Neural progenitor cell (in vitro differentiated cells): ENCODE measurements around the gene PRRX1. TPM values are rescaled to one million over a fixed set of nuclear protein-coding genes. Genes with fewer than 3 reads are reported as not detected.

ENCODE experiments used
- DNase-seq: peaks from one replicate; pipeline ENCODE4 v3.0.0-alpha.2; 2016; ENCODE audit warnings: low spot score
- H2AFZ ChIP-seq: fragments of 200-600 bp; sonication (generic); replicated peaks from 2 replicates; pipeline ENCODE4 v1.6.1; 2016; ENCODE audit warnings: antibody characterized with exemption
- H3F3A ChIP-seq: fragments of 200-600 bp; sonication (generic); 2 replicates; pipeline ENCODE4 v1.6.1; 2016; ENCODE audit warnings: antibody characterized with exemption, low read depth
- H3K27ac ChIP-seq: fragments of 200-600 bp; sonication (generic); 2 replicates; pipeline ENCODE4 v1.5.1; 2016; ENCODE audit warnings: mild to moderate bottlenecking
- H3K27me3 ChIP-seq: fragments of 200-600 bp; sonication (generic); 2 replicates; pipeline ENCODE4 v1.6.1; 2016; ENCODE audit warnings: mild to moderate bottlenecking, moderate library complexity
- H3K36me3 ChIP-seq: fragments of 200-600 bp; sonication (generic); 2 replicates; pipeline ENCODE4 v1.5.1; 2016
- H3K4me1 ChIP-seq: fragments of 200-600 bp; sonication (generic); 2 replicates; pipeline ENCODE4 v1.6.1; 2016; ENCODE audit warnings: mixed run types
- H3K4me2 ChIP-seq: fragments of 200-600 bp; sonication (generic); 2 replicates; pipeline ENCODE4 v1.6.1; 2016
- H3K4me3 ChIP-seq: fragments of 200-600 bp; sonication (generic); 2 replicates; pipeline ENCODE4 v1.5.1; 2016
- H3K79me2 ChIP-seq: fragments of 200-600 bp; sonication (generic); 2 replicates; pipeline ENCODE4 v1.6.1; 2016; ENCODE audit warnings: low read depth
- H3K9ac ChIP-seq: fragments of 200-600 bp; sonication (generic); 2 replicates; pipeline ENCODE4 v1.6.1; 2016
- H3K9me3 ChIP-seq: fragments of 200-600 bp; sonication (generic); 2 replicates; pipeline ENCODE4 v1.5.1; 2016; ENCODE audit warnings: low read depth
- H4K20me1 ChIP-seq: fragments of 200-600 bp; sonication (generic); 2 replicates; pipeline ENCODE4 v1.6.1; 2016; ENCODE audit warnings: low read depth
- H3K27ac Mint-ChIP-seq: 3 replicates; pipeline ENCODE4 v1.8.0; 2021; ENCODE audit warnings: mixed read lengths
- H3K27me3 Mint-ChIP-seq: 2 replicates; pipeline ENCODE4 v1.8.0; 2022; ENCODE audit warnings: low read depth, mild to moderate bottlenecking, inconsistent platforms, moderate library complexity, mixed read lengths; ENCODE audit not compliant: insufficient read depth
- H3K36me3 Mint-ChIP-seq: 3 replicates; pipeline ENCODE4 v1.8.0; 2021; ENCODE audit warnings: mixed read lengths
- H3K4me1 Mint-ChIP-seq: 3 replicates; pipeline ENCODE4 v1.8.0; 2021; ENCODE audit warnings: mixed read lengths
- H3K4me3 Mint-ChIP-seq: 3 replicates; pipeline ENCODE4 v1.8.0; 2021; ENCODE audit warnings: mild to moderate bottlenecking, moderate library complexity, mixed read lengths
- H3K9me3 Mint-ChIP-seq: 3 replicates; pipeline ENCODE4 v1.8.0; 2020; ENCODE audit warnings: mixed read lengths
- CTCF ChIP-seq: fragments of 200-600 bp; sonication (generic); IDR thresholded peaks from 2 replicates; pipeline ENCODE4 v1.5.1; 2017; ENCODE audit warnings: antibody characterized with exemption, mild to moderate bottlenecking
- EZH2 ChIP-seq: fragments of 200-600 bp; sonication (generic); IDR thresholded peaks from 2 replicates; pipeline ENCODE4 v1.6.1; 2017; ENCODE audit warnings: antibody characterized with exemption, mild to moderate bottlenecking, moderate library complexity
- EZH2phosphoT487 ChIP-seq: fragments of 200-600 bp; sonication (generic); IDR thresholded peaks from 2 replicates; pipeline ENCODE4 v1.6.1; 2017; ENCODE audit warnings: antibody characterized with exemption
- total RNA-seq: library from RNA; depleted of rRNA; stranded (reverse); fragments of >200 nt; gene quantifications from 2 replicates; pipeline ENCODE4 v1.2.3, GENCODE V29; 2015; ENCODE audit warnings: low replicate concordance

The PRRX1 gene
- total RNA-seq, 1 donor from 2014 or later, result 0.19 TPM

DNA sequence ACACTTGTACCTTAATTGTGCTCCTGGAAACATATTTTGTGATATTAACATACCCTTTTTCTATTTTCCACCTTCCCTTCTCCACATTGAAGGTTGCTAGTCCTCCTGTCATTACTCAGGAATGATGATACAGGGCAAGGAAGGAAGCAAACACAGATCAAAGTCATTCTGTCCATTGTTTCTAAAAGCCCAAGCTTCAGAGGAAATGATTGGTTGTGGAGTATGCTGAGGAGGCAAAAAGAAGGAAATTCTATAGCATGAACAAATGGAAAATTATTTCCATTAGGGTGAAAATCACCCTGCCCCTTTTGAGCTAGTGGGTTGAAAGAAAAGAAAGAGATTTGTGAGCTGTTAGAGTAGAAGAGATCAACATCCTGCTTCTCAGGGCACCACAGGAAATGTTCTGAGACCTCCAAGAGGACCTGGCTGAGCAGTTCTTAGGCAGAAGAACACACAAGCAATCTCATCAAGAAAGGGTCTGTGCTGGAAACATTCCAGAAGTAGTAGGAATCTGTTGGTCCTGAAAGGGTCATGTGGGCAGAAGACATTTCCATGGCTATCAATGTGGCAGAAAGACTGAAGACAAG is 29.0 kb upstream of the PRRX1 start:
- Histone ChIP-seq H3F3A (no peaks in the 10 kb centered on the region), H3K9me3 (no peaks in the 10 kb centered on the region), H2AFZ (no peak overlapping the region), H3K27me3 (no peaks in the 10 kb centered on the region), H3K4me2 (no peak overlapping the region), H3K36me3 (no peaks in the 10 kb centered on the region), H4K20me1 (no peaks in the 10 kb centered on the region), H3K27ac (no peak overlapping the region), H3K4me3 (no peak overlapping the region), H3K4me1 (no peaks in the 10 kb centered on the region), H3K9ac (no peak overlapping the region), H3K79me2 (no peaks in the 10 kb centered on the region)
- H3K27me3 Mint-ChIP-seq, result no peaks in the 10 kb centered on the region
- peaks cover 2% of the 10 kb centered on the region for H3K9me3 Mint-ChIP-seq
- H3K4me1 Mint-ChIP-seq, result no peaks in the 10 kb centered on the region
- TF ChIP-seq EZH2phosphoT487 (no peak), EZH2 (no peak), CTCF (no peak)
- H3K27ac Mint-ChIP-seq, result no peak overlapping the region
- no peaks in the 10 kb centered on the region for H3K36me3 Mint-ChIP-seq
- H3K4me3 Mint-ChIP-seq, result no peak overlapping the region
- no peak for DNase-seq

- Histone ChIP-seq H3K9ac (no peak overlapping the region), H3K9me3 (no peaks in the 10 kb centered on the region), H3K4me2 (no peak overlapping the region), H3K27me3 (no peaks in the 10 kb centered on the region), H3K4me3 (no peak overlapping the region), H3F3A (no peaks in the 10 kb centered on the region), H4K20me1 (no peaks in the 10 kb centered on the region), H3K27ac (no peak overlapping the region), H3K36me3 (no peaks in the 10 kb centered on the region), H3K79me2 (no peaks in the 10 kb centered on the region), H3K4me1 (no peaks in the 10 kb centered on the region), H2AFZ (no peak overlapping the region)
- Mint-ChIP-seq H3K27ac (no peak overlapping the region), H3K4me3 (no peak overlapping the region), H3K27me3 (no peaks in the 10 kb centered on the region), H3K36me3 (no peaks in the 10 kb centered on the region), H3K4me1 (no peaks in the 10 kb centered on the region), H3K9me3 (no peaks in the 10 kb centered on the region)
- no peak for DNase-seq
- TF ChIP-seq EZH2 (no peak), CTCF (no peak), EZH2phosphoT487 (no peak)
Observed at GRCh38 chr1:170640581-170640980, 23.4 kb upstream of the PRRX1 start.

- Histone ChIP-seq H3K27ac (no peak overlapping the region), H3K4me1 (peaks cover 15% of the 10 kb centered on the region), H3K4me2 (no peak overlapping the region), H4K20me1 (peaks cover 28% of the 10 kb centered on the region), H3K9me3 (no peaks in the 10 kb centered on the region), H3F3A (peaks cover 17% of the 10 kb centered on the region), H2AFZ (no peak overlapping the region), H3K27me3 (peaks cover 78% of the 10 kb centered on the region), H3K79me2 (no peaks in the 10 kb centered on the region), H3K9ac (no peak overlapping the region), H3K4me3 (no peak overlapping the region), H3K36me3 (no peaks in the 10 kb centered on the region)
- TF ChIP-seq CTCF, result no peak
- H3K27me3 Mint-ChIP-seq, result peaks cover 31% of the 10 kb centered on the region
- H3K27ac Mint-ChIP-seq, result no peak overlapping the region
- DNase-seq, result no peak
- H3K9me3 Mint-ChIP-seq, result no peaks in the 10 kb centered on the region
- H3K36me3 Mint-ChIP-seq, result no peaks in the 10 kb centered on the region
- H3K4me3 Mint-ChIP-seq, result no peak overlapping the region
- H3K4me1 Mint-ChIP-seq, result peaks cover 22% of the 10 kb centered on the region
Observed at GRCh38 chr1:170657275-170657853, 6.6 kb upstream of the PRRX1 start.
